ENCODE data around the gene SAMD13.
"Not testable (repeated sequence)": the region's sequence is repeated elsewhere in the genome, so short reads cannot be mapped to it uniquely, and the experiment has no call there.

Gene SAMD13

GRCh38 chr1:84283381-84283780 is 18.1 kb upstream of the SAMD13 start:
- DNase-seq (ENCODE audit: low read depth in 2 of 3, low spot score in 1 of 3) = no peak

GRCh38 chr1:84286071-84286470 is 15.4 kb upstream of the SAMD13 start:
- no peak for DNase-seq (ENCODE audit: low read depth in 2 of 3, low spot score in 1 of 3)

- DNase-seq (ENCODE audit: low read depth in 2 of 3, low spot score in 1 of 3) = not testable (repeated sequence)
These were observed 14.1 kb upstream of the SAMD13 start for GRCh38 chr1:84287389-84287788.

- no peak for DNase-seq (ENCODE audit: low read depth in 2 of 3, low spot score in 1 of 3)
These were observed 12.2 kb upstream of the SAMD13 start for GRCh38 chr1:84289169-84289785.

- no peak for DNase-seq (ENCODE audit: low read depth in 2 of 3, low spot score in 1 of 3)
These were observed 9.4 kb upstream of the SAMD13 start for GRCh38 chr1:84291882-84292655.

GRCh38 chr1:84293766-84294165 is 7.7 kb upstream of the SAMD13 start:
- DNase-seq (ENCODE audit: low read depth in 2 of 3, low spot score in 1 of 3) = no peak

GRCh38 chr1:84294751-84295150 is 6.8 kb upstream of the SAMD13 start:
- no peak for DNase-seq (ENCODE audit: low read depth in 2 of 3, low spot score in 1 of 3)

GRCh38 chr1:84297546-84298244 is 3.8 kb upstream of the SAMD13 start:
- no peak for DNase-seq (ENCODE audit: low read depth in 2 of 3, low spot score in 1 of 3)

- peak in 2 of 3 donors; percentile 11 to 38 for DNase-seq (ENCODE audit: low read depth in 2 of 3, low spot score in 1 of 3)
These were observed 3.2 kb upstream of the SAMD13 start for GRCh38 chr1:84298328-84298683.

- peak in 1 of 3 donors; percentile 12 for DNase-seq (ENCODE audit: low read depth in 2 of 3, low spot score in 1 of 3)
These were observed 2.6 kb upstream of the SAMD13 start for GRCh38 chr1:84298684-84299535.

- no peak for DNase-seq (ENCODE audit: low read depth in 2 of 3, low spot score in 1 of 3)
These were observed 1.9 kb upstream of the SAMD13 start for GRCh38 chr1:84299536-84300170.

- DNase-seq (ENCODE audit: low read depth in 2 of 3, low spot score in 1 of 3) = no peak
These were observed 1.0 kb upstream of the SAMD13 start for GRCh38 chr1:84300501-84300900.

- DNase-seq (ENCODE audit: low read depth in 2 of 3, low spot score in 1 of 3) = no peak
These were observed 377 bp downstream of the SAMD13 start for GRCh38 chr1:84301785-84302385.

GRCh38 chr1:84303314-84303830 is 1.9 kb downstream of the SAMD13 start:
- DNase-seq (ENCODE audit: low read depth in 2 of 3, low spot score in 1 of 3) = no peak

GRCh38 chr1:84307398-84307797 is 5.9 kb downstream of the SAMD13 start:
- DNase-seq (ENCODE audit: low read depth in 2 of 3, low spot score in 1 of 3) = no peak

- no peak for DNase-seq (ENCODE audit: low read depth in 2 of 3, low spot score in 1 of 3)
These were observed 9.8 kb downstream of the SAMD13 start for GRCh38 chr1:84311296-84311695.

- no peak for DNase-seq (ENCODE audit: low read depth in 2 of 3, low spot score in 1 of 3)
These were observed 18.2 kb downstream of the SAMD13 start for GRCh38 chr1:84319662-84320061.

GRCh38 chr1:84327830-84328229 is 26.3 kb downstream of the SAMD13 start:
- DNase-seq (ENCODE audit: low read depth in 2 of 3, low spot score in 1 of 3) = no peak

- no peak for DNase-seq (ENCODE audit: low read depth in 2 of 3, low spot score in 1 of 3)
These were observed 28.8 kb downstream of the SAMD13 start for GRCh38 chr1:84330125-84330984.
